HG02571 (cell line): ENCODE measurements around the gene KCNH8.
"Not testable (repeated sequence)": the region's sequence is repeated elsewhere in the genome, so short reads cannot be mapped to it uniquely, and the experiment has no call there.

ENCODE experiments used
- ATAC-seq: cut with Tn5 transposase; IDR thresholded peaks from one replicate; pipeline ENCODE4 v1.9.1; 2021; ENCODE audit warnings: mild to moderate bottlenecking, moderate library complexity; ENCODE audit not compliant: unreplicated experiment

KCNH8 gene

DNA sequence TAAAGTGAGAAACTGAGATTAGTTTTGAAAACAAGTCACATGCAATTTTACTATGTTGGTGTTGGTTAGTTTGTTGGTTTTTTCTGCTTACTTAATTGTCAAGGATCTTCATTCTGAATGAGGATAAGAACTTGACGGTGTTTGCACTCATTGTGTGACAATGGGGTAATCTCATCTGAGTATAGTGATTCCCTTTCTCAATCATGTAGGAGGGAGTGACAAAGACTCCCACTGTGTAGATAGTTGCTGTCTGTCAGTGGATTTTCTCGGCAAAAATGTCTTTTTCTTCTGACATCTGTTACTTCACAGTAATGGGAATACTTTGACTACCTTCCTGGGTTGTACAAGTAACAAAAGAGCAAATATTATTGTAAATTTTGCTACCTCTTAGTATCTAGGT lies 23.5 kb downstream of the KCNH8 start:
- ATAC-seq, result no peak

- ATAC-seq, result no peak
Observed at GRCh38 chr3:19173945-19174344, 25.6 kb downstream of the KCNH8 start.

GRCh38 chr3:19183584-19183983 lies 35.3 kb downstream of the KCNH8 start:
- ATAC-seq, result no peak

DNA sequence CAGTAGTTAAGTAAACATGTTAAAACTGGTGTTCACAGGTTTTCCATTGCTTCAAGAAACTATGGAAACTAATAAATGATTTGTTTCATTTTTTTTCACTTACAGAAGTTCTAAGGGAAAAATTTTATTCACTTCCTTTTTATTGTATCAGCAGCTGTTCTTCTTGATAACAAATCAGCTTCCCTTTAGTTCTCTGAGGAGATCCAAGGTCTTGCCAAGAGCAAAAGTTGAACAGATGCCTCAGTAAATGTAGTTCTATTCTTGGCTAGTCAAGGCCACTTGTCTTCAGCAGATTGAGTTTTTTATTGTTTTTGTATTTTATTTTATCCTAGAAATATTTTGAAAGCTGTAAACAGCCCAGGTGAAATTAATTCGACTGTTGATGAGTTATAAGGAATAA lies 41.8 kb downstream of the KCNH8 start:
- ATAC-seq, result no peak

DNA sequence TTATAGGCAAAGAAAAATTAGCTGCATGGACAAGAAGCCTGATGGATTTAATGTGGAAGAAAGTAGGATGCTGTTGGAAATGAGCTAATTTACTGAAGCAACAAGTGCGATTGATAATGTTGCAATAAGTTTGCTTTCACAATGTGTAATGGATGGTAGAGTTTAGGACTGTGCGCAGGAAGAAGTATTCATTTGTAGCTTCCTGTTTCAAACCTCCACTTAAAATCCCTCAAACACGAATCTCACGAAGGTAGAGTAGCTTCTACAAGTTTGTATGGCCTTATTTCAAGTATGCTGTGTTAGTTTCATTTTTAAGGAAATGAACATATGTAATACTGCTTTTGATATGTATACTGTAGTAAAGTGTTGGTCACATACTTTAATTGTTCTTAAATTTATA lies 42.3 kb downstream of the KCNH8 start:
- no peak for ATAC-seq

GRCh38 chr3:19199131-19199530 lies 50.8 kb downstream of the KCNH8 start:
- ATAC-seq, result no peak

DNA sequence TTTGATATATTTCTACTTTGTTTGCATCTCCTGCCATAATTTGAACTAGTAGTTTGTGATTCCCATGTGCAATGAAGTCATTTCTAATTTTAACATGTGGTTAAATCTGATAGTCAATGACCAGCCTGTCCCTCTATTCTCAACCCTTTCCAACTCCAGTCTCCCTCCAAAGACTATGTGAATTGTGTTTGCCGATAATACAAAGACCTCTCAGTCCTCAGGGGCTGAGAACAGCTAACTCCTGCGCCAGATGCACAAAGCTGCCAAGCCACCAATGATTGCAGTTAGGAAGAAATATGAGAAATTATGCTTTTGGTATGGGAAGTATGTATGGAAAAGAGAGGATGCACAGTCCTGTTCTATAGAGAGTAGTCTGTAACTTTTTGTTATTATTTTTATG lies 54.0 kb downstream of the KCNH8 start:
- ATAC-seq, result no peak

- no peak for ATAC-seq
Observed at GRCh38 chr3:19202754-19203153, 54.4 kb downstream of the KCNH8 start.

GRCh38 chr3:19206540-19206939 lies 58.2 kb downstream of the KCNH8 start:
- no peak for ATAC-seq

DNA sequence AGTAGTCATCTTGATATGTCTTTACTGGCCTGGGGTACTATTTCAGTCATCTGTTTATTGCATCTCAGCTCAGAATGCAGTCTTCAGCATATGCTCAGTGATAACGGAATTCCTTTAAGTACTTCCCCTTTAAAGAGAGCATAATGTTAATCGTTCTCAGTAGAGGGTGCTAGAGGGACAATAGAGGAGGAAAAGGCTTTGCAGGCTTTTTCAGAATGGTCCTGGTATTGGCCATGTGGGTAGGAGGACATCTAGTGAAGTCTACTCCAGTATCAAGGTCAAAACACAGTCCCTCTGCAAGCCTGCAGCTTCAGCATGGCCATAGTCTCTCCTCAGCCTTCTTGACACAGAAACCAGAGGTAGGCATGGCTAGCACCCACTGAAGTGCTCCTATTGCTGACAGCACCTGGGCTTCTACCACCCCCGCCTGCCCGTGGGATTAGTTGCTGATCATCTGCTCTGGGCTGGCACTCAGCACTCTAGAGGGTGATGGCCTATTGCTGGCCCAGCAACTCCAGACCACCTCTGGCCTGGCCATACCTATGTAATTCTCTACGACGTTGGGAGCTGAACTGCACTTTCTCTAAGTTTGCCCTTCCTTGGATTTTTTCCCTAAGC lies 65.4 kb downstream of the KCNH8 start:
- no peak for ATAC-seq

GRCh38 chr3:19215427-19215826 lies 67.1 kb downstream of the KCNH8 start:
- ATAC-seq, result no peak

- ATAC-seq, result no peak
Observed at GRCh38 chr3:19216669-19217337, 68.5 kb downstream of the KCNH8 start.

DNA sequence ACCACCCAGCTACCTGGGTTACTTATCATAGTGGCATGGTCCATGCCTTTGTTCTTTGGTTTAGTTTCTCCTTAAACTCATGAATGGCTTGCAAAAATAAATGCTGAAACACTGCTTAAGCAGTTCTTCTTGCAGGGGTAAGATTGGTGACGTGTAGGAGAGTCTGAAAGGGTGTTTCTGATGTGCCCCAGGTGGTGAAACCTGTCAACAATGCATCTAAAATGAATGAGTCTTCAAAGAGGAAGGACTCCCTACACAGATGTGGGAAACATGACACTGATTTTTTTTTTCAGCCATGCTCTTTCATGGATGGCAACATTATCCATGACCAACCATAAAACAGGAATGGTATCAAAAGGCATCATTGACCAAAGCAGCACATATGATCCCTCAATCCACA lies 72.0 kb downstream of the KCNH8 start:
- no peak for ATAC-seq

- ATAC-seq, result no peak
Observed at GRCh38 chr3:19221081-19221480, 72.8 kb downstream of the KCNH8 start.

GRCh38 chr3:19226479-19226878 lies 78.2 kb downstream of the KCNH8 start:
- no peak for ATAC-seq

- ATAC-seq, result no peak
Observed at GRCh38 chr3:19228167-19228566, 79.9 kb downstream of the KCNH8 start.

- no peak for ATAC-seq
Observed at GRCh38 chr3:19229086-19229485, 80.8 kb downstream of the KCNH8 start.

DNA sequence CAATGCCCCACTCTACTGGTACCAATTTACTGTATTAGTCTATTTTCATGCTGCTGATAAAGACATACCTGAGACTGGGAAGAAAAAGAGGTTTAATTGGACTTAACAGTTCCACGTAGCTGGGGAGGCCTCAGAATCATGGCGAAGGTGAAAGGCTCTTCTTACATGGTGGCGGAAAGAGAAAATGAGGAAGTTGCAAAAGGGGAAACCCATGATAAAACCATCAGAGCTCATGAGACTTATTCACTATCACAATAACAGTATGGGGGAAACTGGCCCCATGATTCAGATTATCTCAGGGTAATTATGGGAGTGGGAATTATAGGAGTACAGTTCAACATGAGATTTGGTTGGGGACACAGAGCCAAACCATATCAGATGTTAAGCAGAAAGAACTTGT lies 81.6 kb downstream of the KCNH8 start:
- ATAC-seq, result not testable (repeated sequence)

GRCh38 chr3:19231792-19232461 lies 83.6 kb downstream of the KCNH8 start:
- ATAC-seq, result no peak

- ATAC-seq, result no peak
Observed at GRCh38 chr3:19232566-19232965, 84.3 kb downstream of the KCNH8 start.

DNA sequence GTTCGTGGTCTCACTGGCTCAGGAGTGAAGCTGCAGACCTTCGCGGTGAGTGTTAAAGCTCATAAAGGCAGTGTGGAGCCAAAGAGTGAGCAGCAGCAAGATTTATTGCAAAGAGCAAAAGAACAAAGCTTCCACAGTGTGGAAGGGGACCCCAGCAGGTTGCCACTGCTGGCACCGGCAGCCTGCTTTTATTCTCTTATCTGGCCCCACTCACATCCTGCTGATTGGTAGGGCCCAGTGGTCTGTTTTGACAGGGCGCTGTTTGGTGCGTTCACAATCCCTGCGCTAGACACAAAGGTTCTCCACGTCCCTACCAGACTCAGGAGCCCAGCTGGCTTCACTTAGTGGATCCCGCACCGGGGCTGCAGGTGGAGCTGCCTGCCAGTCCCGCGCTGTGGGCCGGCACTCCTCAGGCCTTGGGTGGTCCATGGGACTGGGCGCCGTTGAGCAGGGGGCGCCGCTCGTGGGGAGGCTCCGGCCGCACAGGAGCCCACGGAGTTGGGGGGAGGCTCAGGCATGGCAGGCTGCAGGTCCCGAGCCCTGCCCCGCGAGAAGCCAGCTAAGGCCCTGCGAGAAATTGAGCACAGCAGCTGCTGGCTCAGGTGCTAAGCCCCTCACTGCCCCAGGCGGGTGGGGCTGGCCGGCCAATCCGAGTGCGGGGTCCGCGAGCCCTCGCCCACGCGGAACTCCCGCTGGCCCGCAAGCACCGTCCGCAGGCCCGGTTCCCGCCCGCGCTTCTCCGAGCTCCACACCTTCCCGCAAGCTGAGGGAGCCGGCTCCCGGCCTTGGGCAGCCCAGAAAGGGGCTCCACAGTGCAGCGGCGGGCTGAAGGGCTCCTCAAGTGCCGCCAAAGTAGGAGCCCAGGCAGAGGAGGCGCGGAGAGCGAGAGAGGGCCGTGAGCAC lies 85.8 kb downstream of the KCNH8 start:
- not testable (repeated sequence) for ATAC-seq
